Ascending aorta (tissue), 2 donors: ENCODE measurements around the gene CCL22. TPM values are rescaled to one million over a fixed set of nuclear protein-coding genes. Genes with fewer than 3 reads are reported as not detected.

ENCODE experiments used
- DNase-seq, 2 donors: peaks; one replicate each; pipeline ENCODE4 v3.0.0-alpha.2; 2019; ENCODE audit warnings: low spot score in 2 of 2
- H3K27ac ChIP-seq, 2 donors: fragments of 200-600 bp; sonication (generic); one replicate each; pipeline ENCODE4 v1.5.1; 2016 to 2017; ENCODE audit warnings: mild to moderate bottlenecking in 1 of 2
- H3K27me3 ChIP-seq: fragments of 200-600 bp; sonication (generic); one replicate; pipeline ENCODE4 v1.5.1; 2017
- H3K36me3 ChIP-seq, 2 donors: fragments of 200-600 bp; sonication (generic); one replicate each; pipeline ENCODE4 v1.5.1; 2016
- H3K4me1 ChIP-seq, 2 donors: fragments of 200-600 bp; sonication (generic); one replicate each; pipeline ENCODE4 v1.5.1; 2016 to 2017; ENCODE audit warnings: mild to moderate bottlenecking in 1 of 2
- H3K4me3 ChIP-seq, 2 donors: fragments of 200-600 bp; sonication (generic); one replicate each; pipeline ENCODE4 v1.5.1; 2016 to 2017; ENCODE audit warnings: mild to moderate bottlenecking in 1 of 2
- H3K9me3 ChIP-seq, 2 donors: fragments of 200-600 bp; sonication (generic); one replicate each; pipeline ENCODE4 v1.5.1; 2016
- CTCF ChIP-seq, 3 experiments: fragments of 200-600 bp in 2 of 3; fragments of 450-650 bp in 1 of 3; sonication (generic) in 2 of 3; IDR thresholded peaks; one replicate each; pipeline ENCODE4 v1.5.1; 2016 to 2019; ENCODE audit warnings: antibody characterized with exemption in 3 of 3, mild to moderate bottlenecking in 1 of 3, moderate library complexity in 1 of 3
- intact Hi-C: fragments of 100-400 bp; cut with DNase I; formaldehyde crosslinking; loops from one replicate; pipeline ENCODE4 v1.15.1; 2023
- total RNA-seq: library from RNA; depleted of rRNA; stranded (reverse); fragments of >200 nt; gene quantifications from one replicate; pipeline ENCODE4 v1.1.0, GENCODE V29; 2016

CCL22 gene
- total RNA-seq, 1 donor from 2014 or later: not detected

GRCh38 chr16:57383276-57384247, 25.0 kb downstream of the CCL22 start:
- H3K27ac ChIP-seq: peak overlapping the region; percentile 65 to 75
- no peaks in the 10 kb centered on the region for H3K27me3 ChIP-seq
- H3K9me3 ChIP-seq: no peaks in the 10 kb centered on the region
- no peak for TF ChIP-seq CTCF (IDR thresholded peaks at IDR 0.05)
- DNase-seq: peak in 1 of 2 donors; percentile 77
- H3K4me1 ChIP-seq: peaks cover 0 to 33% of the 10 kb centered on the region in 2 donors
- intact Hi-C loops: loop anchor here (2.0 kb wide), 1 partner anchor 33 kb away; no protein-coding TSS in a partner anchor
- H3K4me3 ChIP-seq: no peak overlapping the region
- H3K36me3 ChIP-seq: peaks cover 30% of the 10 kb centered on the region in 2 donors

- no peak for TF ChIP-seq CTCF (IDR thresholded peaks at IDR 0.05)
- H3K4me1 ChIP-seq: peaks cover 0 to 27% of the 10 kb centered on the region in 2 donors
- H3K9me3 ChIP-seq: no peaks in the 10 kb centered on the region
- H3K36me3 ChIP-seq: peaks cover 28 to 29% of the 10 kb centered on the region in 2 donors
- intact Hi-C loops: loop anchor here (2.0 kb wide), 1 partner anchor 32 kb away; no protein-coding TSS in a partner anchor
- no peak overlapping the region for H3K4me3 ChIP-seq
- peak overlapping the region; percentile 65 to 75 for H3K27ac ChIP-seq
- H3K27me3 ChIP-seq: no peaks in the 10 kb centered on the region
- DNase-seq: no peak
These were observed 25.9 kb downstream of the CCL22 start for GRCh38 chr16:57384248-57385070.

GRCh38 chr16:57385083-57385482, 26.5 kb downstream of the CCL22 start:
- intact Hi-C loops: loop anchor here (2.0 kb wide), 1 partner anchor 32 kb away; no protein-coding TSS in a partner anchor
- Histone ChIP-seq H3K9me3 (no peaks in the 10 kb centered on the region), H3K4me1 (peaks cover 0 to 23% of the 10 kb centered on the region in 2 donors), H3K27me3 (no peaks in the 10 kb centered on the region), H3K36me3 (peaks cover 22 to 23% of the 10 kb centered on the region in 2 donors), H3K27ac (peak overlapping the region in 1 of 2 donors; percentile 75), H3K4me3 (no peak overlapping the region)
- no peak for DNase-seq
- TF ChIP-seq CTCF (IDR thresholded peaks at IDR 0.05): no peak

GRCh38 chr16:57386381-57386951, 27.9 kb downstream of the CCL22 start:
- peaks cover 0 to 21% of the 10 kb centered on the region in 2 donors for H3K4me1 ChIP-seq
- H3K36me3 ChIP-seq: peaks cover 14 to 16% of the 10 kb centered on the region in 2 donors
- H3K27ac ChIP-seq: no peak overlapping the region
- intact Hi-C loops: no loop called here
- H3K27me3 ChIP-seq: no peaks in the 10 kb centered on the region
- no peak overlapping the region for H3K4me3 ChIP-seq
- no peaks in the 10 kb centered on the region for H3K9me3 ChIP-seq
- TF ChIP-seq CTCF (IDR thresholded peaks at IDR 0.05): no peak
- no peak for DNase-seq
